Renal cortical epithelial cell (primary cell): ENCODE data around the gene KRTAP16-1. TPM values are rescaled to one million over a fixed set of nuclear protein-coding genes. Genes with fewer than 3 reads are reported as not detected.

ENCODE experiments used
- DNase-seq: peaks from one replicate; pipeline ENCODE4 v3.0.0-alpha.2; 2011; ENCODE audit warnings: low read depth
- total RNA-seq: library from RNA; depleted of rRNA; stranded (reverse); fragments of >200 nt; gene quantifications from 2 replicates; pipeline ENCODE4 v1.2.3, GENCODE V29; 2014

KRTAP16-1 gene
- total RNA-seq, 1 donor from 2014 or later = not detected

DNA sequence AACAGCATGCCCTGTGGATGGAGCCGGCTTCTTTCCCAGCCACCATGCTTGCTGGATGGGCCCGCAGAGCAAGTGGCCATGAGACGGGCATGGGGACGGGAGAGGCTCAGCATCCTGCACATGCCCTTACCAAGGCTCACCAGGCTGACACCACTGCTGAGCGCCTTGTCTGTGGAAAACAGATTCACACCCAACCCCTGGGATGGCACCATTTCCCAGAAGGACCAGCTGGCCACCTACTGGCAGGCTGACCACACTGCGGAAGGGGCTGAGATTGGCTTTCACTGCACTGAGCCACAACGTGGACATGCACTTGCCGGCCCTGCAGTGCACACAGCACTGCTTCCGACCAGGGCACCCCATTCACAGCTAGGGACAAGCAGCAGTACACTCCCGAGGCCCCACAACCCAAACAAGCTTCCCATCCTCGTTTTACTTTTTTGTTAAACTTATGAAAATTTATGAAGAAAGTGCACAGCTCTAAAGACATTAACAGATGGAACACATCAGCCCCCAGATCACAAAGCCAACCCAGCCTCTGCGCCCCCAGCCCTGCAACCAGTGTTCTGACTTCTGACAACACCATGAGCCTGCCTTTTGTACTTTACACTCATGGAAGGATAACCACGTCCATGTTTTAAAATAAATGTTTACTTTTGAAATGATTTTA, 20.3 kb upstream of the KRTAP16-1 start:
- DNase-seq = peak; percentile 44

DNA sequence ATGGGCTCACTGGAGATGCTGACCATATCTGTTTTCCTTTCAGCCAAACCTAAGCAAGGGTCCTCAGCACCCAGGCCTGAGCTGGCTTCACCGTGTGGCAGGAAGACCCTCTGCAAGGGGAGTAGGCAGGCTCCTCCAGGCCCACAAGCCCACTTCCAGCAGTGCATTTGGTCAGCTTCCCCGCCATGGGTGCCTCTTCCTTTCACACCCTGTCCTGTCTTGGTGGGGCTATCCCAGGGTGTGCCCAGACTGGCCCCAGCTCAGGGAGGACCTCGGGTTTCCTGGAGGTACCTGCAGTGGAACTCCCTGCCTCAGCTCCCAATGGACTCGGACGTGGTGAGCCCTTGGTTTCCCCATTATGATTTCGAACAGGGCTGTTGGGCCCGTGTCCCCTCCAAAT, 19.1 kb upstream of the KRTAP16-1 start:
- DNase-seq = no peak

DNA sequence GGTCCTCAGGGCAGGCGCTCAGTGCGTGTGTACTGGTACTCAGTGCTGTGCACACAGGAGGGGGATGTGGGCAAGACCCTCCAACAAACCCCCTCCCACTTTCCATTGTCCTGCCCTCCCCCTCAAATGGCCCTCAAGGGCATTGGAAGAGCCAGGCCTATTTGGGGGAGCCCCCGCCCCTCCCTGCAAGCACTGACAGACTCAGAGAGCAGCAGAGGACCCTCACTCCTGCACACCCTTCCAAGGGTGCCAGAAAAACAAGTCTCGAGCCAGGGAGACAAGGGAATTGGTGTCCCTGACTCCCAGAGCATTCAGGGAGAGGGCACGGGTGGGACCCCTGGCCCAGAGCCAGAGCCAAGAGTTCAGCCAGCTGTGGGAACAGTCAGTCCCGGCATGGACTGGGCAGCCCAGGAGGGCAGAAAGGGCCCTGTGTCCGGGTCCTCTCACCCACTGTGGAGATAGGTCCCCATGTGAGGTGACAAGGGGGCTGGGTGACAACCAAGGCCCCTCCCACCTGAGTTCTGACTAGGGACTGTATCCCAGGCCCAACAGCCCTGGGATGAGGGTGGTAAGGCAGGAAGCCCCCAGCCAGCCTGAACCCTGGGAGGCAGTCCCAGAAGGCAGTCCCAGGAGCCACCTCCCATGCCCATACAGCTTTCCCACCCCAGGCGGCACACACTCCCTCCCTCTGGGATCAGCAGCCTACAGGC, 18.5 kb upstream of the KRTAP16-1 start:
- DNase-seq = no peak

DNA sequence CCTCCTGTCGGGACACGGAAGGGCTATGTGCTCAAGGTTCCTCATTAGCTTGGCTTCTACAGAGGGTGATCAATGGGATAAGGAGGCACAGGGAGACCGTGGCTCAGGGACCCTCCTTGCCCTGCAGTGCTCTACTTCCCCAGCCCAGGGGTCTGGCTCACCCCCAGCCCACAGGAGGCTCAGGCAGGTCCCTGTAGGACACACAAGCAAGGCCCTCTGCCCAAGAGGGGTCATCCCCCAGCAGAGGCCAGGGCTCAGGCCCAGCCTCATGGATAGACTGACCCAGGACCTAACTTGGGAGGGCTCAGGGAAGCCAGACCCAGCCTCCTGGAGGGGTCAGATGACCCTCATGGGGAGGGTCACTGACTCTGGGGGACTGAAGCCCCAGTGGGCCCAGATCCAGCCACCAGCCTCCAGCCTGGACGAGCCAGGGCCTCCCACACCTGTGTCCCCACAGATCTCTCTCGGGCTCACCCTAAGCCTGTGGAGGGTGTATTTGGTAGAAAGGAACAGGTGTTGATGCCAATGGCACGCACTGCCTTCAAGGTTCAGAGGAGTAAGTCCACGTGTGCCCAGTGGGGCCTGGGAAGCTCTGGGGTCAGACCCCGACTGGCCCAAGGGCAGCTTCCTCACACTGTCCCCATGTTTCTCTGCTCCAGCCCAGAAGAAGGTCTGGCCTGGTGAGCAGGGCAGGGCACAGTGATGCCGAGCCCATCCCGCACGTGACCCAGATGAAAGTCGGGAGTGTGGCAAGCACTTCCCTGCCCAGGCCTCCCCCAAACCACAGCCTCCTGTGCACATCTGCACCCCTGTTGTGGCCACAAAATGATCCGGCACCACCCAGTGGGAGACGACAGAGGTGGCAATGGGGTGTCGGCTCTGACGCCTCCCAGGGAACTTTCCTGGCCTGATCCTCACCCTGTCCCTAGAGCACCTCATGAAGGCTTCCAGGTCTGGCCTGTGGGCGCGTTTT, 17.4 kb upstream of the KRTAP16-1 start:
- DNase-seq = no peak

DNA sequence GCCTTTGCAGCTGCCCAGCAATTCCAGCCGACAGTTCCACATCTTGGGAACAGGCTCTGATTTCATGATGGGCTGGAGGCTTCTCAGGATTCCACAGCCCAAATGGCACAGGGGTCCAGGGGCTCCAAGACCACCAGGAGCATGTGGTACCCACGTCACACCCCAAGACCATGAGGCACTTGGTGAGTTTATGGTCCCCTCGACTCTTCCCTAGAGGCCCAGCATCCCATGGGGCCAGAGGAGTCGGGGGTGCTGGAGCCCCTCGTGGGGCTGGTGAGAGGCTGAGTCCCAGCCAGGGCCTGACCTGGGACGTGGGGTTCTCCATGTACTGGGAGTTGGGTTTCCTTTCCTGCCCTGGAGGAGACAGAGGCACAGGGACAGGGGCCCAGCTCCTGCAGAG, 16.5 kb upstream of the KRTAP16-1 start:
- no peak for DNase-seq

DNA sequence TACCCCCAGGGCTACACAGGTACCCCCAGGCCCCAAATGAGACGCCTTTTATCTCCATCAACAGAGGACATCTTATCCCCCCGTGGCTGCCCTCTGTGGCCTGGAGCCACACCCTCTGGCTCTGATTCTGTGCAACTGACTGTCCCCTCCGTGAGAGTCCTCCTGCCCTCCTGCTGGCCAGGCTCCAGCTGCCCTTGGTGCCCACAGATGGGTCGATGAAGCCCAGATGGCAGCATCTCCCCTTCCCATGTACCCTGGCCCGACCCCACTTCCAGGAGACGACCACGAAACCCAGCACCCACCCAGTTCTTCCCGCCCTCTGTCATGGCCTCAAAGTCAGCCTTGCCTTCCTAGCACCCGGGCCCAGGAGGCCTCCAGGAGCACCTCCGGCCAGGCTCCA, 16.0 kb upstream of the KRTAP16-1 start:
- no peak for DNase-seq

DNA sequence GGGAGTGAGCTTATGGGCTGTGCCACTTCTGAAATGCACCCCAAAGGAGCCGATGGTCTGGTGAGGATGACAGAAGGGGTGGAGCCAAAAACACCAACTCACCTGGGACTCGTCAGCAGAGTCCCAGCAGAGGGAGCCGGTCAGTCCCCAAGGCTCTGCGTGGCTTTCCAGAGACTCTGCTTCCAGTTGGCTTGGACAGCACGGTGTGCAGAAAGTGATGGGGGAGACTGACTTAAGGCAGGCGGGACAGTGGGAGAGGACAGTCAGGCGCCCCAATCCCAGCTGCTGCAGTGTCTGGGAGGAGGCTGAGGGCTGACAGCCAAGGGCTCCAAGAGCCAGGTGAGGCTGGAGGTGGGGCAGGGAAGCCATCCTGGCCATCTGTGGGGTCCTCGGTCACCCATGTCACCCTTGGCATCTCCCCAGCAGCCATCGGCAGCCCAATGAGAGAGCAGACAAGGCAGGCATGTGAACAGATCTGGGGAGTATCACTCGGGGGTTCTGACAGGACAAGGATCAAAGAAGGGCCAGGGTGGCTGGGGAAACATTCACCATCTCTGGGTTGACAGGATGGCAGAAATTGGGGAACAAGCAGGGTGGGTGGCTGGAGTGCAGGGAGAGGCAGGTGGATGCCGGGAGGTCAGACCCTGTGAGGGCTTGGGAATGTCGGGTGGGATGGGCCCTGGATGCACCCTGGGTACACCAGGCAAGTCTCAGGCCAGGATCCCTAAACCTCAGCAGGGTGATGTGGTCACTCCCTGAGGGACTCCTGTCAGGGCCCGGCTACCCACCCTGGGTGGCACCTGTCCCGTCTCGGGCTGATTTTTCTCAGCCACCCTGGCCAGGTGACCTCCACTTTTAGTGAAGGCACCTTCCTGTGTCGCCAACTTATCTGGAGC, 15.3 kb upstream of the KRTAP16-1 start:
- no peak for DNase-seq

DNA sequence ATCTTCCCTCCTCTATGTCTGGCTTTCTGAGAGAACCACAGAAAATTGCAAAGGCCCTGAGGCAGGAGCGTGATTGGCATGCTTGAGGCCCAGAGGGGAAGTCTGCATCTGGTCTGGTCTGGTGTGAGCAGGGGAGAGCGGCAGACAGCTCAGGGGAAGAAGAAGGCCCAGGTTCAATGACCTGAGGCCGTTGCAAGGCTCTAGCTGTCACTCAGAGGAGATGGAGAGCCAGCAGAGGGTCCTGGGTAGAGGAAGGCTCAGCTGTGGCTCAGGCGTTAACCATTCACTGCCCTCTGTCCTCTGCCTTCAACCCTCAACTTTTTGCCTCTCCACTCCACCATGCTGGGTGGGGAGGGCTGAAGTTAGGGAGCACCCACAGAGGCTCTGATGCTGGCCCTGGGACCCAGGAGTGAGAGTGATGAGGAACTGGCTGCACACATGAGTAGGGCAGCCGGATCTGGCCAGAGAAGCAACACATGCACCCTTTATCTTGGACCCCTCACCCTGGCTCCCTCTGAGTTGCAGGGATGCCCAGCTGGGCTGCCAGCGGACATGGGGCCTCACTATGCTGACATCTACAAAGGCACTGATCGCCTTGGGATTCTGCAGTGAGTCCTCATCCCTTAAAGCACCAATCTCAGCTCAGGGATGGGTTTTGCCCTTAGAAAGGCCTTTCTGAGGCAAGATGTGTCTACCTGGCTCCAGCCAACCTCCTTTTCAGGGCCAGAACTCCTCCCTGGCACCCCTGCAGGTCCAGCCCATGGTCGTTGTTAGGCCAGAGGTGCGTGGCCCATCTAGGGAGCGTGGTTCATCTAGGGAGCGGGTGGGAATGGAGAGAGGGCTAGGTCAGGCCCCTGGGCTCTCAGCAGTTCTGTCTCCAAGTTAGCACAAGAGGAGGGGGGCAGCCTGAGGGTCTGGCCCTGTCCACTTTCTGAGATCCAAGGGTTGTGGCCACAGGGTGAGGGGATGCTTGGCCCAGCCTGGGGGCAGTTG, 14.1 kb upstream of the KRTAP16-1 start:
- DNase-seq = no peak

DNA sequence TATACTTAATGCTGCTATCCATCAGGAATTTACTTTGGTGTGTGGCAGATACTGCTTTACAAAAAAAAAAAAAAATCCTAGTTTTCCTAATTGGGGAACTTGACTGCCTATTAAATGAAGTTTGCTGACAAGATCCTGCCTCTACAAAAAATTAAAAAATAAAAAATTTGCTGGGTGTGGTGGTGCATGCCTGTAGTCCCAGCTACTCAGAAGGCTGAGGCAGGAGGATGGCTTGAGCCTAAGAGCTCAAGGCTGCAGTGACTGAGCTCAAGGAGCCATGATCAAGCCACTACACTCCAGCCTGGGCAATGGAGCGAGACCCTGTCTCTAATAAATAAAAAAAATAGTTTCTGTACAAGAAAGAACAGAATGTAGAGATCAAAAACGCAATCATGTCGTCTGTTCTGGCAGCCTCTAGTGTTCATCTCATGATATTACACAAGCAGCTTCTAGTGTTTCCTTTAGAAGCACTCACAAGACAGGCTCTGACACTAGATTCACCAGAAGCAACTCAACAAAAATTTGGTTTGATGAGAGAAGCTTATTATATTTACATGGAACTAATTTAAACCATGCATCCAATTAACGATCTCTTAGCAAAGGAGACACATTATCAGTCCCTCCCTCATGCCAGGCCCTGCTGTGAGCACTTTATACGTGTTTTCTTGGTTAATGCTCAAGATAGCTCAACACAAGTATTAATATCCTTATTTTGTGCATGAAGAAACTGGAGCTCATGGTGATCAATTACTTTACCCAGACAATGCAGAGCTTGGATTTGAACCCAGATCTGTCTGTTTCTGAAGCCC, 13.2 kb upstream of the KRTAP16-1 start:
- peak; percentile 79 for DNase-seq

DNA sequence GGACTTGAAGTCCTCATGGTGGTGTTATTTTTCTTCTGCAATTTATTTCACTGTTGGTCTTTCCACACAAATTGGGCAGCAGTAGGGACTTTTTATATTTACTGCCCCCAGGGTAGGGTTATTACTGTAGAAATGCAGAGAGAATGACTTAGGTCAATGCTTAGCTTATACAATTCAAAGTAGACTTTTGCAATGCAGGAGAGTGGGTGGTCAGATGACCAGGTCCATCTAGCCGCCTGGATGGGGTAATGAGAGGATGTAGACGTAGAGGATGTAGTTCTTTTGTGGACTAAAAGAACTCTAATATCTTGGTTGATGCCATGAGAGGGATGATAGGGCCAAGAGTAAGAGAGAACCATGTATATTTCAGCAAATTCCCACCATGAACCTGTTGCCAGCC, 9.1 kb upstream of the KRTAP16-1 start:
- DNase-seq = no peak

DNA sequence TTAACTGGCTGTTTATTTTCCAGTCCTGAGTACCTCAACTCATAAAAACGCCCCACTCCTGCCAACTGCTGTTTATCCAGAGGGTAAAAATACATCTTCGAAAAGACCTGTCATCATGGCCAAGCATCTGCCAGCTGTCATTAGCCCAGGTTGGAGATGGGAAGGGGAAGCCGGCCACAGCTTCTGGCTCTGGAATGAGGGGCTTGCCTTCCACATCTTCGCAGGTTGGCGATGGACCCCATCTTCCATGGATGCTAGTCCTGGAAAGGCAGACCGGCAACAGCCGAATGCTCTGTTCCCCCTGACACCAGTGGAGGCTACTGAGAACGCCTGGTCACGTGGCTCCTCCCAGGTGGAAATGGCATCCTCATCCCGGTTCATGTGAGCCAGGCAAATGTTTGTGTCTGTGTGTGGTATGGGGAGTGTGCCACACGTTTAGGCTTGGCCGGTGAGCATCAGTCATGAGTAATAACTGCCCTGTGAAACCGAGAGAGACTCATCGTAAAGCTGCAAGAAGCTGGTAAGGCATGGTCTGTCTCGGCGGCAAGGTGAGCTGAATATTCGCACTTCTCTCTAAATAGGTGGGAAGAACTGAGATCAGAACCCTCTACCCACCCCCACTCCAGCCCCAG, 6.8 kb upstream of the KRTAP16-1 start:
- peak; percentile 27 for DNase-seq

DNA sequence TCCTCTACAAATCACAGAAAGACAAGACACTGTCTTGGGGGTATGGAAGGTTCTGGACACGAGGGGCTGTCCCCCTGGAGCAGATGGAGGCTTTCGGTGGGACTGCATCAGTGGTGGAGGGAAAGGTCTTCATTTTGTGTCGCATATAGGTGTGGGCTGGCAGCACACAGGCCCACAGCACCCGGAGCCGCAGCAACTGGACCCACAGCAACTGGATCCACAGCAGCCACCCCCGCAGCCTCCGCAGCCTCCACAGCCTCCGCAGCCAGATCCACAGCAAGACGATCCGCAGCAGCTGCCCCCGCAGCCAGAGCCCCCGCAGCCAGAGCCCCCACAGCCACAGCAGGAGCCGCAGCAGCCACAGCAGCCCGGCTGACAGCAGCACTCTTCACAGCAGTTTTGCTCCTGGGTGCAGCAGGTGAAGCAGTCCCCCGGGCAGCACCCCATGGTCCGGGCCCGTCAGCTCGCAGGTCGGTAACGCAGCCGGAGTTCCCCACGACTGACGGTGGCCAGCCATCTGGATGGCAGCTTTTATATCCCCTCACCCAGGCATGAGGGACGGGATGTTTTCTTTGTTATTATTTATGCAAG, 6.2 kb upstream of the KRTAP16-1 start, which contains the start of gene KRTAP17-1:
Gene KRTAP17-1 (minus strand): TSS at position 507 of the 591 bp plus-strand sequence. CDS start 60 bp downstream, at position 447.
- DNase-seq = no peak

DNA sequence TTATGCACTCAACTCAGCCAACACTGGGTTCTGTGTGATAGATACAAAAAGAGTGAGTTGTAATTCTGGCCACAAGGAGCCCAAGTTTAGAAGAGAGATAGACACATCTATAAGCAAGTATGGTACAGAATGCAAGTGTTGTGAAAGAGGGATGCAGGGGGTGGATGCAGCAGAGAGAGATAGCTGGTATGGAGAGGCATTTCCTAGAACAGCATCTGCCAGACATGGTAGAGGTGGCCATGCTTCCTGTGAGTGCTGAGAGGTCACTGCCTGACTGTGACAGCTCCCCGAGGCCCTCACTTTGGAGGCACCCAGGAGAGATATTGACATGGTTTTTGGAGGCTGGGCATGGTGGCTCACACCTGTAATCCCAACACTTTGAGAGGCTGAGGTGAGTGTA, 2.0 kb upstream of the KRTAP16-1 start:
- DNase-seq = no peak

DNA sequence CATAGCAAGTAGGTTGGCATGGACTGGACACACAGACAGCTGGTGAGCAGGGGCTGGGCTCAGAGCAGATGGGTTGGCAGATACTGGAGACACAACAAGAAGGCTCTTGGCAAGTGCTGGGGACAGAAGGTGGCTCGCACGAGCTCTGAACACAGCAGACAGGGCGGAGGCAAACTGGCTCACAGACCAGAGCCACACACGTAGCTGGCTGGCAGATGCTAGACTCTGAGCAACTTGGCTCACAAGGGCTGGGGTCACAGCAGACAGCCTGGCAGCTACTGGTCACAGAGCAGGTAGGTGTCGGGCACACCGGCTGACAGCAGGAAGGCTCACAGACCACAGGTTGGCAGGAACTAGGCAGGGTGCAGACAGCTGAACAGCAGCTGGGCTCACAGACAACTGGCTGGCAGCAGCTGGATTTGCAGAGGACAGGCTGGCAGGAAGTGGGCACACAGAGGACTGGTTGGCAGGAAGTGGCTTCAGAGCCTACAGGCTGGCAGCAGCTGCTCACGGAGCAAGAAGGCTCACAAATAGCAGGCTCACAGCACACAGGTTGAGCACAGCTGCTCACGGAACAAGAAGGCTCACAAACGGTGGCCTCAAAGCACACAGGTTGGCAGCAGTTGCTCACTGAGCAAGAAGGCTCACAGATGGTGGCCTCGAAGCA, 725 bp downstream of the KRTAP16-1 start:
- DNase-seq = peak; percentile 16

DNA sequence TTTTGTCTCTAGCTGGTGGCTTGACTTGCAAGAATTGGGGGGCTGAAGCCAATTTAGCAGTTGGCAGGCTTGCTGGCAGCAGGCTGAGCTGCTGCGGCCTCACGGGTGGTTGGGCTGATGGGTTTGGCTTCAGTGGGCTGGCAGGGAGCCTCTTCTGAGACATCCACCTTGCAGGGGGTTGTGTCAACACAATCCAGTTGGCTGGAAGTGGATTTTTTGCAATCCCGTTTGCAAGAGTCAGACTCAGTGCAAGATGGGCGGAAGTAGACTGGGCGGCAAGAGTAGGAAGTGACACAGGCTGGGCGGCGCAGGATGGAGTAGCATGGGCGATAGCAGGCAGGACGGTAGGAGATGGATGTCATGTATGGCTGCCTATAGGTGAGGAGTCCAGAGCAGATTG, 1.5 kb downstream of the KRTAP16-1 start:
- peak; percentile 88 for DNase-seq

DNA sequence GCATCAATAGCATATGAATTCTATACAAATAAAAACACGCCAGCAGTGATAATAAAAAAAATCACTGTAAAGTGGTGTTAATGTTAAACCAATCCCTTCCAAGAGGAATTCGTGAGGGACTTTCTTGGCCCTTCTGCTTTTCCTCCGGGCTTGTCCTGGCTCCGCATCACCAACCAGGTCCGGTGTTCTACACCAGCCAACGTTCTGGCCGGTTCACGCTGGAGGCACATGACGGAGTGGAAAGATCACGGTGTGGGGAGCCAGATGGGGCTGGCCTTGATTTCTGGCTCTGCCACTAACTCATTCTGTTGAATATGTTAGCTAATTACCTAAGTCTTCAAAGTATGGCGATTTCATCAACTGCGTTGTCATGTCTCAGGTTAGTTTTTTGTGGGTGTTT, 5.0 kb downstream of the KRTAP16-1 start:
- DNase-seq = peak; percentile 32

DNA sequence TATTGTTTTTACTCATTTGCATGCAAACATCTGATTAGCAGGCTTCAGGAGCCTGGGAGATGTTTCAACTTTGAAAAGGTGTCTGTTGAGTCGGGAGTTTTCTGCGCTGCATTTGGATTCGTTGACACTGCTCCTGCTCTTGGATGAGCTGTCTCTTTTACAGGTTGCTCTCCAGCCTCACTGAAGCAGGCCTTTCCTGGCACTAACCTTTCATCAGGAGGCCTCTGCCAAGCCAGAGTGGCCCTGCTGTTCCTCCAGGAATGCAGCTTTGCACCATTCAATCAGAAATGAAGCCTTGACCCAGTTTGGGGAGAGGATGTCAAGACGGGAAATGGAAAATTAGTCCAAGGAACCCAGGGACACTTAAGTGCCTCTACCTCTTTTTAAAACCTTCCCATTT, 6.1 kb downstream of the KRTAP16-1 start:
- no peak for DNase-seq
